Uterus (tissue), 4 donors: ENCODE measurements around the gene PYROXD2. TPM values are rescaled to one million over a fixed set of nuclear protein-coding genes. Genes with fewer than 3 reads are reported as not detected.

ENCODE experiments used
- DNase-seq, 2 donors: peaks; one replicate each; pipeline ENCODE4 v3.0.0-alpha.2; 2019 to 2020
- H3K27ac ChIP-seq, 2 donors: fragments of 200-600 bp; sonication (generic); 1 replicate in 1 of 2; 2 replicates in 1 of 2; pipeline ENCODE4 v1.5.1; 2016 to 2018
- H3K27me3 ChIP-seq, 2 donors: fragments of 200-600 bp; sonication (generic); one replicate each; pipeline ENCODE4 v1.5.1; 2018 to 2019; ENCODE audit warnings: control low read depth in 1 of 2
- H3K36me3 ChIP-seq, 2 donors: fragments of 200-600 bp; sonication (generic); one replicate each; pipeline ENCODE4 v1.5.1; 2019; ENCODE audit warnings: control low read depth in 1 of 2
- H3K4me1 ChIP-seq, 2 donors: fragments of 200-600 bp; sonication (generic); one replicate each; pipeline ENCODE4 v1.5.1; 2018 to 2019; ENCODE audit warnings: control low read depth in 1 of 2
- H3K4me3 ChIP-seq, 2 donors: fragments of 200-600 bp; sonication (generic); 1 replicate in 1 of 2; 2 replicates in 1 of 2; pipeline ENCODE4 v1.5.1; 2018 to 2019; ENCODE audit warnings: mild to moderate bottlenecking in 1 of 2
- H3K9me3 ChIP-seq, 2 donors: fragments of 200-600 bp; sonication (generic); one replicate each; pipeline ENCODE4 v1.5.1; 2019; ENCODE audit warnings: control low read depth in 1 of 2
- CTCF ChIP-seq, 4 experiments: fragments of 200-600 bp in 2 of 4; fragments of 450-650 bp in 2 of 4; sonication (generic) in 2 of 4; IDR thresholded peaks; one replicate each; pipeline ENCODE4 v1.5.1; 2016 to 2019; ENCODE audit warnings: antibody characterized with exemption in 4 of 4, mild to moderate bottlenecking in 2 of 4, moderate library complexity in 1 of 4
- POLR2A ChIP-seq, 2 donors: fragments of 450-650 bp; IDR thresholded peaks; one replicate each; pipeline ENCODE4 v1.6.1; 2016; ENCODE audit warnings: antibody characterized with exemption in 2 of 2, mild to moderate bottlenecking in 1 of 2, moderate library complexity in 1 of 2
- intact Hi-C: fragments of 100-400 bp; cut with DNase I; formaldehyde crosslinking; loops from one replicate; pipeline ENCODE4 v1.15.1; 2023; ENCODE audit warnings: low total_unique reads
- total RNA-seq, 4 donors: library from RNA; depleted of rRNA in 3 of 4; stranded (reverse); fragments of >200 nt in 3 of 4; gene quantifications; one replicate each; pipeline versions ENCODE4 v1.1.0 to v1.2.4, GENCODE V29; 2014 to 2023
- donor health status: DM: yes; HTN: yes; CAD: no.

Gene PYROXD2
- 10 to 100 TPM in 1 of 4 donors, 1 to 10 TPM in 3; 3.6 to 12.5 (median 7.5) TPM for total RNA-seq

- intact Hi-C loops = no loop called here
- peaks cover 10 to 11% of the 10 kb centered on the region in 2 donors for H3K4me1 ChIP-seq
- peak; percentile 90 to 92 for DNase-seq
- peak in 1 of 4 experiments; percentile 19 for TF ChIP-seq CTCF (IDR thresholded peaks at IDR 0.05)
- peak; percentile 50 to 55 for TF ChIP-seq POLR2A (IDR thresholded peaks at IDR 0.05)
- H3K36me3 ChIP-seq = no peaks in the 10 kb centered on the region
- no peaks in the 10 kb centered on the region for H3K9me3 ChIP-seq
- no peaks in the 10 kb centered on the region for H3K27me3 ChIP-seq
- H3K4me3 ChIP-seq = peak within 1 kb of the TSS; percentile 49 to 55
- peak within 1 kb of the TSS; percentile 82 to 84 for H3K27ac ChIP-seq
Measured at GRCh38 chr10:98414932-98415730, at the start of gene PYROXD2. TSS of gene PYROXD2 (minus strand) at chr10:98415182. CDS start at chr10:98415135, 47 bp downstream.

- intact Hi-C loops = no loop called here
- Histone ChIP-seq H3K27me3 (no peaks in the 10 kb centered on the region), H3K4me3 (no peak overlapping the region), H3K9me3 (no peaks in the 10 kb centered on the region), H3K36me3 (no peaks in the 10 kb centered on the region), H3K27ac (no peak overlapping the region), H3K4me1 (no peaks in the 10 kb centered on the region)
- DNase-seq = no peak
- TF ChIP-seq POLR2A (IDR thresholded peaks at IDR 0.05) = no peak
- no peak for TF ChIP-seq CTCF (IDR thresholded peaks at IDR 0.05)
Measured at GRCh38 chr10:98463976-98464754, 49.2 kb upstream of the PYROXD2 start.

GRCh38 chr10:98463016-98463415 is 48.0 kb upstream of the PYROXD2 start:
- Histone ChIP-seq H3K27ac (no peak overlapping the region), H3K27me3 (no peaks in the 10 kb centered on the region), H3K36me3 (no peaks in the 10 kb centered on the region), H3K4me1 (no peaks in the 10 kb centered on the region), H3K9me3 (no peaks in the 10 kb centered on the region), H3K4me3 (no peak overlapping the region)
- DNase-seq = no peak
- TF ChIP-seq POLR2A (IDR thresholded peaks at IDR 0.05) (no peak), CTCF (IDR thresholded peaks at IDR 0.05) (no peak)
- intact Hi-C loops = no loop called here

- H3K27me3 ChIP-seq = no peaks in the 10 kb centered on the region
- DNase-seq = no peak
- H3K27ac ChIP-seq = peak overlapping the region; percentile 3 to 67
- TF ChIP-seq CTCF (IDR thresholded peaks at IDR 0.05) (no peak), POLR2A (IDR thresholded peaks at IDR 0.05) (no peak)
- no peaks in the 10 kb centered on the region for H3K4me1 ChIP-seq
- no peaks in the 10 kb centered on the region for H3K9me3 ChIP-seq
- no peaks in the 10 kb centered on the region for H3K36me3 ChIP-seq
- intact Hi-C loops = no loop called here
- H3K4me3 ChIP-seq = no peak overlapping the region
Measured at GRCh38 chr10:98461500-98461842, 46.5 kb upstream of the PYROXD2 start.
